ENCODE measurements around the gene TSEN2.

GRCh38 chr3:12463686-12464085 lies 20.6 kb upstream of the TSEN2 start:
- TF ChIP-seq POLR2A (IDR thresholded peaks at IDR 0.05; ENCODE audit: insufficient read depth in 1 of 2, low read depth in 2 of 2, low read length in 2 of 2) (no peak), GTF3A (CRISPR knock-in tag; conservative IDR thresholded peaks at IDR 0.05) (no peak), EZH2 (conservative IDR thresholded peaks at IDR 0.05; ENCODE audit: low read depth, low read length) (no peak), RCOR2 (CRISPR knock-in tag; IDR thresholded peaks at IDR 0.05) (no peak)
